ENCODE data around the gene ZNF586.
"Not testable (repeated sequence)": the region's sequence is repeated elsewhere in the genome, so short reads cannot be mapped to it uniquely, and the experiment has no call there.

The ZNF586 gene

GRCh38 chr19:57823608-57824007 is 54.1 kb downstream of the ZNF586 start:
- DNase-seq (ENCODE audit: low read depth) = not testable (repeated sequence)

DNA sequence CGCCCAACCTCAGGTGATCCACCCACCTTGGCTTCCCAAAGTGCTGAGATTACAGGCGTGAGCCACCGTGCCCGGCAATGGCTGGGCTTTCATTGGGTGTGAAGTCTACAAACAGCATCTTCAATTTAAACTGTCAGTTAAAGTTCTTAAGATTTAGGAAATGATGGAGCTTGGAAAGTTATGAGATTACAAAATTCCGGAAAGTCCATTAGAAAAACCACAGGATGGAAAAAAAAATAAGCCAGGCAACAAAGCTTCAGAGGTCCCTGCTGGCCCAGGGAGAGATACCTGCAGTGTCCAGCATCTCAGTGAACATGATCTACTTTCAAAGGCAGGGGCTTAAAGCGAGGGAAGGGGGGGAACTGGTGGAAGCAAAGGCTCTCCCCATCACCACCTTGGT is 56.0 kb downstream of the ZNF586 start:
- no peak for DNase-seq (ENCODE audit: low read depth)

GRCh38 chr19:57829316-57829715 is 59.8 kb downstream of the ZNF586 start:
- no peak for DNase-seq (ENCODE audit: low read depth)

GRCh38 chr19:57830071-57830602 is 60.7 kb downstream of the ZNF586 start, which contains the start of gene ZNF587B:
Gene ZNF587B (plus strand): TSS chr19:57830299. CDS start chr19:57830529, 230 bp downstream.
- DNase-seq (ENCODE audit: low read depth) = no peak

All from non-pigmented ciliary epithelial cell (primary cell).